BJ (cell line): ENCODE results near the gene UCP2. TPM values are rescaled to one million over a fixed set of nuclear protein-coding genes. Genes with fewer than 3 reads are reported as not detected.
"Not testable (repeated sequence)": the region's sequence is repeated elsewhere in the genome, so short reads cannot be mapped to it uniquely, and the experiment has no call there.

Experiments
- CTCF ChIA-PET: fragments of 350-600 bp; formaldehyde crosslinking; extraction: SDS; loops from one replicate; lab custom pipeline; 2021; ENCODE audit warnings: antibody characterized with exemption, inconsistent platforms; lab: Yijun Ruan, JAX
- POLR2A ChIA-PET: fragments of 300-600 bp; sonication (Branson Sonifier 250); formaldehyde crosslinking; extraction: SDS; loops from one replicate; lab custom pipeline; 2021; ENCODE audit warnings: antibody characterized with exemption; lab: Charles Lee
- DNase-seq: peaks from one replicate; pipeline ENCODE4 v3.0.0-alpha.2; 2011; ENCODE audit warnings: low read depth
- H3K27me3 ChIP-seq: 2 replicates; pipeline ENCODE4 v1.6.0; 2011; ENCODE audit warnings: low read length; ENCODE audit not compliant: control insufficient read depth, insufficient read depth
- H3K36me3 ChIP-seq: 2 replicates; pipeline ENCODE4 v1.5.1; 2011; ENCODE audit warnings: low read length; ENCODE audit not compliant: control insufficient read depth, insufficient read depth
- H3K4me3 ChIP-seq: 2 replicates; pipeline ENCODE4 v1.5.1; 2011; ENCODE audit warnings: low read depth, mild to moderate bottlenecking, control low read depth, low read length
- CTCF ChIP-seq: IDR thresholded peaks from 2 replicates; pipeline ENCODE4 v1.5.1; 2011; ENCODE audit warnings: low read depth, mild to moderate bottlenecking, control low read depth, inconsistent platforms, low read length, moderate library complexity; ENCODE audit not compliant: insufficient read depth
- polyA plus RNA-seq: library from polyadenylated mRNA; depleted of rRNA; stranded (reverse); fragments of >200 nt; gene quantifications from 2 replicates; pipeline ENCODE4 v1.2.3, GENCODE V29; 2011

UCP2 gene
- polyA plus RNA-seq, 1 experiment: 26.6 TPM

- POLR2A ChIA-PET: no interaction called here
- no peaks in the 10 kb centered on the region for H3K36me3 ChIP-seq
- H3K4me3 ChIP-seq: no peak overlapping the region
- no peak for DNase-seq
- no peaks in the 10 kb centered on the region for H3K27me3 ChIP-seq
- no peak for TF ChIP-seq CTCF
- CTCF ChIA-PET: no interaction called here
Observed at GRCh38 chr11:73991471-73992006, 8.9 kb upstream of the UCP2 start.

GRCh38 chr11:73990730-73991129, 8.1 kb upstream of the UCP2 start:
- H3K36me3 ChIP-seq: no peaks in the 10 kb centered on the region
- POLR2A ChIA-PET: no interaction called here
- DNase-seq: no peak
- TF ChIP-seq CTCF: no peak
- no peaks in the 10 kb centered on the region for H3K27me3 ChIP-seq
- H3K4me3 ChIP-seq: no peak overlapping the region
- CTCF ChIA-PET: no interaction called here

- Histone ChIP-seq H3K4me3 (no peak overlapping the region), H3K36me3 (no peaks in the 10 kb centered on the region), H3K27me3 (no peaks in the 10 kb centered on the region)
- DNase-seq: no peak
- CTCF ChIA-PET: no interaction called here
- POLR2A ChIA-PET: no interaction called here
- no peak for TF ChIP-seq CTCF
Observed at GRCh38 chr11:73989156-73989555, 6.5 kb upstream of the UCP2 start.

- TF ChIP-seq CTCF: no peak
- ChIA-PET CTCF (no interaction called here), POLR2A (no interaction called here)
- Histone ChIP-seq H3K36me3 (no peaks in the 10 kb centered on the region), H3K4me3 (no peak overlapping the region), H3K27me3 (no peaks in the 10 kb centered on the region)
- DNase-seq: no peak
Observed at GRCh38 chr11:73988227-73988626, 5.6 kb upstream of the UCP2 start.

GRCh38 chr11:73985661-73986060, 3.0 kb upstream of the UCP2 start:
- POLR2A ChIA-PET, H3K36me3 ChIP-seq, DNase-seq, CTCF ChIA-PET, H3K27me3 ChIP-seq, H3K4me3 ChIP-seq: not testable (repeated sequence)

GRCh38 chr11:73983741-73984538, 1.3 kb upstream of the UCP2 start:
- POLR2A ChIA-PET: no interaction called here
- Histone ChIP-seq H3K36me3 (no peaks in the 10 kb centered on the region), H3K27me3 (no peaks in the 10 kb centered on the region), H3K4me3 (peak overlapping the region; percentile 67)
- CTCF ChIA-PET: interaction anchor here (0.9 kb wide), 1 partner anchor 21 kb away, joined by 3 read pairs; no protein-coding TSS in a partner anchor
- DNase-seq: no peak
- TF ChIP-seq CTCF: no peak
